Lung (tissue), 12 donors: ENCODE results near the gene CLCN1. TPM values are rescaled to one million over a fixed set of nuclear protein-coding genes. Genes with fewer than 3 reads are reported as not detected.

Experiments used
- ATAC-seq: fragments of 200-7000 bp; cut with Tn5 transposase; one replicate; pipeline ENCODE4 v1.9.1; 2020; ENCODE audit warnings: moderate number of reproducible peaks; ENCODE audit not compliant: insufficient read depth, low FRiP score
- DNase-seq, 3 donors: peaks; one replicate each; pipeline ENCODE4 v3.0.0-alpha.2; 2013 to 2017
- H3K27ac ChIP-seq, 2 donors: one replicate each; pipeline ENCODE4 v1.5.1; 2013; ENCODE audit warnings: mild to moderate bottlenecking in 2 of 2, moderate library complexity in 2 of 2, control low read depth in 1 of 2, inconsistent platforms in 1 of 2, low read depth in 1 of 2, low read length in 1 of 2
- H3K27me3 ChIP-seq, 3 donors: one replicate each; pipeline ENCODE4 v1.5.1; 2013; ENCODE audit warnings: low read length in 2 of 3; ENCODE audit not compliant: control insufficient read depth in 3 of 3, insufficient read depth in 3 of 3
- H3K36me3 ChIP-seq, 4 donors: one replicate each; pipeline ENCODE4 v1.5.1; 2013; ENCODE audit warnings: low read length in 4 of 4, mild to moderate bottlenecking in 1 of 4, moderate library complexity in 1 of 4; ENCODE audit not compliant: control insufficient read depth in 4 of 4, insufficient read depth in 4 of 4
- H3K4me1 ChIP-seq, 5 donors: one replicate each; pipeline ENCODE4 v1.5.1; 2013; ENCODE audit warnings: low read length in 5 of 5, mild to moderate bottlenecking in 2 of 5, moderate library complexity in 1 of 5; ENCODE audit not compliant: control insufficient read depth in 5 of 5, insufficient read depth in 5 of 5
- H3K4me3 ChIP-seq: one replicate; pipeline ENCODE4 v1.5.1; 2013; ENCODE audit warnings: mild to moderate bottlenecking, control low read depth, moderate library complexity
- H3K9ac ChIP-seq, 2 donors: one replicate each; pipeline ENCODE4 v1.5.1; 2013; ENCODE audit warnings: low read length in 2 of 2, control low read depth in 1 of 2; ENCODE audit not compliant: insufficient read depth in 1 of 2
- H3K9me3 ChIP-seq, 4 donors: one replicate each; pipeline ENCODE4 v1.5.1; 2013; ENCODE audit warnings: low read length in 3 of 4, mild to moderate bottlenecking in 1 of 4, moderate library complexity in 1 of 4; ENCODE audit not compliant: control insufficient read depth in 4 of 4, insufficient read depth in 3 of 4
- CTCF ChIP-seq: IDR thresholded peaks from 2 replicates; pipeline ENCODE4 v1.5.1; 2012; ENCODE audit warnings: mild to moderate bottlenecking; ENCODE audit errors: control extremely low read depth, extremely low read depth
- WGBS, 2 donors: extraction: QIAGEN DNeasy Blood & Tissue Kit; methylation state at CpG; one replicate each; pipeline ENCODE4 v1.1.7; 2013; 5-methylcytosine and 5-hydroxymethylcytosine counted together
- polyA plus RNA-seq, 2 donors: library from polyadenylated mRNA; stranded (reverse); fragments of 200-250 nt; gene quantifications; one replicate each; pipeline ENCODE4 v1.2.1, GENCODE V29; 2013
- total RNA-seq, 2 donors: library from RNA; depleted of rRNA in 1 of 2; stranded (reverse); fragments of >200 nt in 1 of 2; gene quantifications; one replicate each; pipeline ENCODE4 v1.2.1, GENCODE V29; 2014 to 2021
- donor health status: control.
- donor health status: control.
- donor health status: Bipolar disorder and iron deficiency.
- donor health status: healthy.
- donor health status: DM: yes; HTN: yes; CAD: no.

The CLCN1 gene
- total and polyA plus RNA-seq, 4 donors = 0.06 to 0.18 TPM; not detected in 2

- no peak overlapping the region for H3K9ac ChIP-seq
- DNase-seq (no peak), ATAC-seq (no peak)
- no peak overlapping the region for H3K4me3 ChIP-seq
- H3K4me1 ChIP-seq = peaks cover 0 to 17% (median 0%) of the 10 kb centered on the region in 5 donors
- H3K27ac ChIP-seq = no peak overlapping the region
- TF ChIP-seq CTCF = no peak
- no peaks in the 10 kb centered on the region for H3K27me3 ChIP-seq
- H3K36me3 ChIP-seq = no peaks in the 10 kb centered on the region
- H3K9me3 ChIP-seq = peaks cover 0 to 1% (median 0%) of the 10 kb centered on the region in 4 donors
- WGBS, 2 donors = 85 to 87% methylated on average over 4 of the region's 4 CpGs
Measured at GRCh38 chr7:143321734-143322133, 5.8 kb downstream of the CLCN1 start.

GRCh38 chr7:143322760-143323633, 7.1 kb downstream of the CLCN1 start:
- ATAC-seq = no peak

DNA sequence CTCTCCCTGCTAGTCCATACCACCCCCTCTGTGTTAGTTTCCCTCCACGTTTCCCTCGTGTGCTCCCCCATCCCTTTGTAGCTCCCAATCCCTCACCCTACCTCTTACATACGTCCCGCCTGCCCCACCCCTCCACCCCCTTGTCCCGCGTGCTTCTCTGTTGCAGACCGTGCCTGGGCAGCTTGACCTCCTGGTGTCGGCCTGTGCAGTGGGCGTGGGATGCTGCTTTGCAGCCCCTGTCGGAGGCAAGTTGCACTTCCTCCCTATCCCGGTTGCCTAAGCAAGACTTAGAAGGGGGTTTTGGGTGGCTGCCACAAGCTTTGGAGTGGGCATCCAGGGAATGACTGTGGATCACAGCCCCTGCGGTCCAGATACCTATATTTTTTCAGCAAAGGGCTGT, 7.7 kb downstream of the CLCN1 start:
- Histone ChIP-seq H3K27ac (no peak overlapping the region), H3K4me1 (peaks cover 0 to 17% (median 0%) of the 10 kb centered on the region in 5 donors), H3K27me3 (no peaks in the 10 kb centered on the region), H3K9me3 (peaks cover 0 to 1% (median 0%) of the 10 kb centered on the region in 4 donors), H3K9ac (no peak overlapping the region), H3K36me3 (no peaks in the 10 kb centered on the region), H3K4me3 (no peak overlapping the region)
- no peak for ATAC-seq
- TF ChIP-seq CTCF = no peak
- DNase-seq = peak in 2 of 3 donors; percentile 24 to 34
- WGBS, 2 donors = 56% methylated on average over 12 of the region's 12 CpGs

More at GRCh38 chr7:143322760-143323633, 7.1 kb downstream of the CLCN1 start:
- peaks cover 0 to 17% (median 0%) of the 10 kb centered on the region in 5 donors for H3K4me1 ChIP-seq
- H3K9me3 ChIP-seq = peaks cover 0 to 1% (median 0%) of the 10 kb centered on the region in 4 donors
- no peak overlapping the region for H3K27ac ChIP-seq
- DNase-seq = peak; percentile 26 to 40 (median 37)
- no peaks in the 10 kb centered on the region for H3K27me3 ChIP-seq
- no peaks in the 10 kb centered on the region for H3K36me3 ChIP-seq
- no peak overlapping the region for H3K4me3 ChIP-seq
- WGBS, 2 donors = 68 to 75% methylated on average over 23 of the region's 23 CpGs
- no peak overlapping the region for H3K9ac ChIP-seq
- no peak for TF ChIP-seq CTCF
